HG02678 (cell line): ENCODE results near the gene CHP2.
"Not testable (repeated sequence)": the region's sequence is repeated elsewhere in the genome, so short reads cannot be mapped to it uniquely, and the experiment has no call there.

Source experiments
- ATAC-seq: cut with Tn5 transposase; IDR thresholded peaks from one replicate; pipeline ENCODE4 v1.9.1; 2021; ENCODE audit warnings: mild to moderate bottlenecking, moderate library complexity; ENCODE audit not compliant: unreplicated experiment

CHP2 gene

DNA sequence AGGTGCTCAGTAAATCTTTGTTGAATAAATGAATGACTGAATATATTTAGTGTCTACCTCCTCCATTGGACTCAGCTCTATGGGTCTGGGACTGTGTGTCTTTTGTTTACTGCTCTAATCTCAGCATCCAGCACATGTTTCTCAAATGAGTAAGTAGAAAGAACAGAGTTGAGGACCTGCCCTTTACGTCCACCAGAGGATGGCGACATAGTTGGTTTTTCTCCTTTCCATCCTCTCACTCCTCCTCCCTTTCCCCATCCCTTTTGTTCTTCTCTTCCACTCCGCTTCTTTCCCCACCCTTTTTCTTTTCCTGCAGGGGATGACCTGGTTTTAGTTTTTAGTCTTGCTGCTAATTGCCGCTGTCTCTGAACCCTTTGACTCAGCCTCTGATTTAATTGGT is 12.1 kb upstream of the CHP2 start:
- ATAC-seq, result no peak

DNA sequence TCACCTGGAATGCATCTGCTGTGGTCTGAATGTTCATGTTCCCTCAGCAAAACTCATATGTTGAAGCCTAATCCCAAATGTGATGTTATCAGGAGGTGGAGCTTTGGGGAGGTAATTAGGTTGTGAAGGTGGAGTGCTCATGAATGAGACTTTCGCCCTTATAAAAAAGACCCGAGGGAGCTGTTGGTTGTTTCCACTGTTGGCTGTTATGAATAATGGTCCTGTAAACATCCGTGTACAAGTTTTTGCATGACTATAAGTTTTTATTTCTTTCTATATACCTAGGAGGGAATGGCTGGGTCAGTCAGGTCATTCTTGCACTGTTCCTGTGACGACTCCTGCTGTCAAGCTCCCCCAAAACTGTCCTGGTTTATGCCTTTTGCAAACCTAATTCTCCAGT is 9.6 kb upstream of the CHP2 start:
- no peak for ATAC-seq

DNA sequence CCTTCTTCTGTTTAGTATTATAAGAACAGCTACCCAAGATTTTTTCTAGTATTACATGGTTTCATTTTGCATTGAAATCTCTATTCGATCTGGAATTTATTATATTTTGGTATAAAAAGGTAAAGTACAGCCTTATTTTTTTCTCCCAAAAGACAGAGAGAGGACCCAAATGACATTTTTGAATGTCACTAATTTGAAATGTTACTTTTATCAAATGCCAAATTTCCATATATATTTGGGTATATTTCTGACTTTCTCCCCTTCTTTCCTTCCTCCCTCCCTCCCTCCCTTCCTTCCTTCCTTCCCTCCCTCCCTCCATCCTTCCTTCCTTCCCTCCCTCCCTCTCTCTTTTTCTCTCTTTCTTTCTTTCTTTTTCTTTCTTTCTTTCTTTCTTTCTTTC is 6.2 kb upstream of the CHP2 start:
- no peak for ATAC-seq

DNA sequence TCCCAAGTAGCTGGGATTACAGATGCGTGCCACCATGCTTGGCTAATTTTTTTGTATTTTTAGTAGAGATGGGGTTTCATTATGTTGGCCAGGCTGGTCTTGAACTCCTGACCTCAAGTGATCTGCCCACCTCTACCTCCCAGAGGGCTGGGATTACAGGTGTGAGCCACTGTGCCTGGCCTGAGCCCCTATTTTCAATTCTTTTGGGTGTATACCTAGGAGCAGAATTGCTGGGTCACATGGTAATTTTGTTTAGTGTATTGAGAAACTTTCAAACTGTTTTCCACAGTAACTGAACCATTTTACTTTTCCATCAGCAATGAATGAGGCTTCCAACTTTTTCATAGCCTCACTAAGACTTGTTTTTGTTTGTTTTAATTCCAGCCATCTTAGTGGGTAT is 3.8 kb upstream of the CHP2 start:
- not testable (repeated sequence) for ATAC-seq

DNA sequence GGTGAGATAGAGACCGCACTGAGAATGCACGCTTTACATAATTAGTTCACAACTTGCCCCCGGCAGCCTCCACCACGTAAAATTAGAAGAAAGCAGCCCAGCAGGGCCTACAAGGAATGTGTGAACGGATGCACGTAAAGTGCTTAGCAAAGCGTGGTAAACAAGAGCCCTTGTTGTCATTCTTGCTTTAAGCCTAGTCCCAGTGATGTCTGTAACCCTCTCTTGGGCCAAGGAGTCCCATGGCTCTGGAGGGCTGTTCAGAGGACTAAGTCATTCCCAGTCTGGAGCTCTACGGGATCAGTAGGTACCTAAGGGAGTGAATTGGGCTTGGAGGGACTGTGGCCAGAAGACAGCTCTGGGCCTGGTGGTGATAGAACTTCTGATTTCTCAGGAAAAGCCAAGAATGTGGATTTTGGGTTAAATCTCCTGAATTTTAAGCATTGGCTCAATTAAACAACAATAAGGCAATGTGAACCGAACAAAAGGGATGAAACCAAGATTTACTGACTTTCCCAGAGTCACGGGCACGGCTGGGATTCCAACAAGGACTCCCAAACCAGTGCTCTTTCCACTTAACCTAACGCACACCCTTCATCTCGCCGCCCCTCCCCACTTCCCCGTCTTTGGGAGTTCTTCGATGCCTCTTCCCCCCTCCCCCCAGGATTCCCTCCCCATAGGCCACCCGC is 775 bp upstream of the CHP2 start:
- ATAC-seq, result no peak

GRCh38 chr16:23755484-23755809 is 621 bp downstream of the CHP2 start:
- ATAC-seq, result no peak

DNA sequence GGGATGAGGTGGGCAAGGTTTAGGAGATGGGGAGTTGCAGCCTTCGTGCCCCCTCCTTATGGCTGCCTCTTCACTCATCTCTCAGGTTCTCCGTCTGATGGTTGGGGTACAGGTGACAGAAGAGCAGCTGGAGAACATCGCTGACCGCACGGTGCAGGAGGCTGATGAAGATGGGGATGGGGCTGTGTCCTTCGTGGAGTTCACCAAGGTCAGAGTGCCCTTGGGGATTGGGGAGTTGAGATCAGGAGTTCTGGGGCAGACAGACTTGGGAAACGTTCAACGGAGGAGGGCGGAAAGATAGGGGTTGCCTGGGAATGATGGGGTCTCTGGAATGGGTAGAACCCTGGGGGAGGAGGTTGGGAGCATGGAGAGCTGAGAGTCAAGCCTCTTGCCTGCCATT is 2.3 kb downstream of the CHP2 start:
- no peak for ATAC-seq

- no peak for ATAC-seq
Measured at GRCh38 chr16:23757937-23758619, 3.3 kb downstream of the CHP2 start.

- no peak for ATAC-seq
Measured at GRCh38 chr16:23765933-23766332, 11.1 kb downstream of the CHP2 start.

DNA sequence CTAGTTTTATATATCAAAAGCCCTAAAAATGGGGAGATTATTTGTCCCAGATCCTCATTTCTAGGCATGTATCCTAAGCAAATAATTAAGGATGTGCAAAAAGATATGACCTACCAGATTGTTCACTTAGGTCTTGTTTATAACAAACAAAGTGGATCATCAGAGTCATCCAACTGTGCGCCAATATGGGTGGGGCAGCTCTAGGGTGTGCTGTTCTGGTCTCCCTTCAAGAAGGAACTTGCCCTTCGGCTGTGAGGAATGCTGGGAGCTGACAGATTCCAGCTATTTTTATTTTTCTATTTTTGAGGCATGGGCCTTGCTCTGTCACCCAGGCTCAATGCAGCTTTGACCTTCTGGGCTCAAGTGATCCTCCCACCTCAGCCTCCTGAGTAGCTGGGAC is 13.8 kb downstream of the CHP2 start:
- no peak for ATAC-seq

- ATAC-seq, result no peak
Measured at GRCh38 chr16:23771027-23771426, 16.2 kb downstream of the CHP2 start.

DNA sequence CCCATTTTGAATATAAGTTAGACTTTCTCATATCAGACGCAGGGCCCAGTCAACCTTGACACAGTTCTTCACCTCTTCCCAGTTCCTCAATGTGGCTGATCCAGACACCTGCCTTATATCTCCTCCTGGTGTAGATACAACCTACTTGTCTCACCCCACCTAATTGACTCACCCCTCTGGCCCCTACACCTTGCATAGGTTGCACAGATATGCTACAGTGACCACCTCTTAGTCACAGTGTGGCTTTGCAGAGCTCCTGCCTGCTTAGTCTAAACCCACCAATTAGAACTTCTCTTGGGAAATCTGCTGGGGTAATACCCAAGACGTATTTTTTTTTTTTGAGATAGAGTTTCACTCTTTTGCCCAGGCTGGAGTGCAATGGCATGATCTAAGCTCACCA is 16.8 kb downstream of the CHP2 start:
- ATAC-seq, result no peak

- ATAC-seq, result no peak
Measured at GRCh38 chr16:23773339-23773738, 18.5 kb downstream of the CHP2 start.

DNA sequence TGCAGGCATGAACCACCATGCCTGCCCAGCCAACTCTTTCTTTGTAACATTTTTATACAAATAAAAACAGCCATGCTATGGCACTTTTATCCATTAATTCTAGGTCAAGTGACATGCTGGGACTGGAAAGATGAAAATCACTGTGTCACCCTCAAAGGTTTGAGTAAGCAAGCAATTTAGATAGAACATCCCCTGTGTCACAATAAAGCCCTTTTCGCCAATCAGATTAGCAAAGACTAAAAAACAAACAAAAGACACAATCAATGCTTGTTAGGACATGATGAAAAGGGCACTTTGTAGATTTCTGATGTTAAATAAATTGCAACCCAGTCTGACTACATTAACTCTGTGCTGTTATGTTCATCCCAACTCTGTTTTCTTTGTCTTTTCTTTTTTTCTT is 26.4 kb downstream of the CHP2 start:
- no peak for ATAC-seq

DNA sequence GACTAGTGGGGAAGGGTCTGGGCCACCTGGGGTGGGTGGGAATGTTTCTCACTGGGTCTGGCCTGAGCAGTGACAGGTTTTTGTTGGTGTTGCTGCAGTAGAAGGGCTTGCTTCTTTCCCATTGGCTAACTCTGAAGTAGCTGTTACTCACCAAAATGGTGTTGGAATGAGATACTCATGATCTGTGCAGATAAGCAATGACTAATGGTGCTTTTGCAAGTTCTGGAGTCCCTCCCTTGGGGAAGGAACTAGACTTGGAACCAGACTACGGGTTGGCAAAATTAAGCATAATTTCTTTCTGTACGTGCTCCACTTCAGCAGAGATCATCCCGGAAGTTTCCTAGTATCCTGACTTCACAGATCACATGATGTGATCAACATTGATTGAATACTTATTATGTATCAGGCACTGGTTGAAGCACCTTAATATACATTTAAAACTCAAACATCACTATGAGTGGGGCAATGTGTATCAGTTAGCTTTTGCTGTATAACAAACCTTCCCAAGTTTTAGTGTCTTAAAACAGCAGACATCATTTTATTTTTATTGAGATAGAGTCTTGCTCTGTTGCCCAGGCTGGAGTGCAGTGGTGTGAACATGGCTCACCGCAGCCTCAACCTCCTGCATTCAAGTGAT is 30.1 kb downstream of the CHP2 start:
- no peak for ATAC-seq

- no peak for ATAC-seq
Measured at GRCh38 chr16:23785842-23786241, 31.0 kb downstream of the CHP2 start.

DNA sequence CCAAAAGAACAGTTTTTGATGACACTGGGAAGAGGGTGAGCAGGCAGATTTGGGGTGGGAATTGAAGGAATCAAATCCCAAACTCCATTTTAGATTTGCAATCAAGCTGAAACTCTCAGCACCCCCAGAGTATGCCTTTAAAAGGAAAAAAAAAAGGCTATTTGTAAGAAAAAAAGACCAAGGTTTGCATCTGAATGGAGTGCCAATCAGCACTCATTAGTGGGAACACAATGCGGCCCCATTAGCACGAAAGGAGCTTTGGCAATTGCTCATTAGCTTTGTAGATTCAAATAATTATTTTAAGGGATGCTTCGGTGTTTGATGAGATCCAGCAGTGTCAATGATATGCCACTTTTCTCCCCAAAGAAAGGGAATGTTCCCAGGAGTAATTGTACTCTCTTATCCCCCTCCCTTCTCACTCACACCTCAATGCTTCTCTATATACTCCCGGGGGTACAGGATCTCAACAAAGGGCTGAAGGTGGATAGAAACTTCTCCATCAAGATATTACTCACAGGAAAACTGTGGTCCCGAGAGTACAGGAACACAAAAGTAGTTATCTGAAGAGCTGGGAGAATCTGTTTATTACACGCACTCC is 32.2 kb downstream of the CHP2 start:
- ATAC-seq, result no peak

GRCh38 chr16:23788685-23789084 is 33.9 kb downstream of the CHP2 start:
- ATAC-seq, result no peak

DNA sequence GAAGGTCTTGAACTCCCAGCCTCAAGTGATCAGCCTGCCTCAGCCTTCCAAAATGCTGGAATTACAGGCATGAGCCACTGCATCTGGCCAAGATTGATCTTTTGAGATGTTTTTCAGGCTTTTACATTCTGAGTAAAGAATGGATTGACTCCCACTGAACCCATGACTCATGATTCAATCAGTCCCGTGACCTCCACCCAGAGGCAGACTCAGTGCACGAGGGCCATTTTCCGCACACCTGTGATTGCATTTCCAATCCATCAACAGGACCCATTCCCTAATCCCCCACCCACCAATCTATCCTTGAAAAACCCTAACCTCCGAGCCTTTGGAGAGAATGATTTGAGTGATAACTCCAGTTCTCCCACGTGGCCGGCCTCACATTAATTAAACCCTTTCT is 40.6 kb downstream of the CHP2 start:
- no peak for ATAC-seq

DNA sequence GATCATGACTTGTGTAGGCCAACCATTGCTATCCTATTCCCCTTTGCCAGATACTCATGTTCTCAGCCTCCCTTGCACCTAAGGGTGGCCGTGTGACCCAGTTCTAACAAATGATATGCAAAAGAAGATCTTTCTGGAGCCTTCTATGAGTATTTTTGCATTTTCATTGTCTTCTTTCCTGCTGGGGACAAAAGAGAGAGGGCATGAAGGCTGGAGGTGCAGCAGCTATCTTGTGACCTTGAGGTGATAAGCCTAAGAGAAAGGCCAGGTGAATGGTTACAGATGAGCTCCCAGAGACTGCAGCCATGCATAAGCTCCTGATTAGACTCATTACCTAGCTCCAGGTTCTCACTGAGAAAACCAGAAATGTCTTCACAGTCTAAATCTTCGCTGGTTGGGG is 42.1 kb downstream of the CHP2 start:
- ATAC-seq, result no peak

DNA sequence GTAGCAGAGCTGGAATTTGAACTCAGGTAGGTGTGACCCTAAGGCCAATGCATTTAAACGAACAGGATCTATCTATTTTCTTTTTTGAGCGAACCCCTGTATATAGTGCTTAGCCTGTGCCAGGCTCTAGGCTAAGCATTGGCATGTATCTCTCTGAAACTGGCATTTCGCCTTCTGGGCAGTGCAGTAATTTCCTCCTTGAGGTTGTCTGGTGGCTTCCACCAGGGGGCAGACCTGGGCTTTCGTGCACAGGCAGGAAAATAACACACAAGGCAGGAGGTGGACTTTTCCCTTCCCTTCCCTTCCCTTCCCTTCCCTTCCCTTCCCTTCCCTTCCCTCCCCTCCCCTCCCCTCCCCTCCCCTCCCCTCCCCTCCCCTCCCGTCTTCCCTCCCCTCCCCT is 46.6 kb downstream of the CHP2 start:
- no peak for ATAC-seq

DNA sequence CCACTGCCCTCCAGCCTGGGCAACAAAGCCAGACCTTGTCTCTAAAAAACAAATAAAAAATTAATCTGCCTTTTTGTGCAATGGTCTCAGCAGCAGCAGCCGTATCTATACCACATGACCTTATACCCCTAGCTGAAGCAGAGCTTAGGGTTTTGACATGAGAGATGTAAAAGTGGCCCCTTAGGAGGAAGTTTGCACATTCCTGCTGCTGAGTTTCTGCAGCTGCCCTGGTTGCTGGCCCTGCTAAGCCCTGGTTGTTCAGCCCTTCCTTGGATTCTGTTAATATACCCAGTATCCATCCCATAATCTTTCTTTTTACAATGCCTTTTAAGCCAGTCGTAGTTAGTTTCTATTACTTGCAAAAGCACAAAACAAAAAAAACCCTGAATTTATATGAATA is 48.0 kb downstream of the CHP2 start:
- ATAC-seq, result no peak
